ENCODE data around the gene TET3.
A peak's percentile ranks its signal among the peaks of the same experiment; 100 is the strongest.

The TET3 gene

GRCh38 chr2:74004212-74005182, 19.8 kb downstream of the TET3 start:
- no peak overlapping the region for H3K4me3 ChIP-seq (ENCODE audit: low read depth, low read length)
- TF ChIP-seq, protein P1, sequence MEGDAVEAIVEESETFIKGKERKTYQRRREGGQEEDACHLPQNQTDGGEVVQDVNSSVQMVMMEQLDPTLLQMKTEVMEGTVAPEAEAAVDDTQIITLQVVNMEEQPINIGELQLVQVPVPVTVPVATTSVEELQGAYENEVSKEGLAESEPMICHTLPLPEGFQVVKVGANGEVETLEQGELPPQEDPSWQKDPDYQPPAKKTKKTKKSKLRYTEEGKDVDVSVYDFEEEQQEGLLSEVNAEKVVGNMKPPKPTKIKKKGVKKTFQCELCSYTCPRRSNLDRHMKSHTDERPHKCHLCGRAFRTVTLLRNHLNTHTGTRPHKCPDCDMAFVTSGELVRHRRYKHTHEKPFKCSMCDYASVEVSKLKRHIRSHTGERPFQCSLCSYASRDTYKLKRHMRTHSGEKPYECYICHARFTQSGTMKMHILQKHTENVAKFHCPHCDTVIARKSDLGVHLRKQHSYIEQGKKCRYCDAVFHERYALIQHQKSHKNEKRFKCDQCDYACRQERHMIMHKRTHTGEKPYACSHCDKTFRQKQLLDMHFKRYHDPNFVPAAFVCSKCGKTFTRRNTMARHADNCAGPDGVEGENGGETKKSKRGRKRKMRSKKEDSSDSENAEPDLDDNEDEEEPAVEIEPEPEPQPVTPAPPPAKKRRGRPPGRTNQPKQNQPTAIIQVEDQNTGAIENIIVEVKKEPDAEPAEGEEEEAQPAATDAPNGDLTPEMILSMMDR (conservative IDR thresholded peaks at IDR 0.05; ENCODE audit: low read depth, low read length): no peak
- DNase-seq (ENCODE audit: low read depth): no peak

GRCh38 chr2:74005786-74006185, 21.1 kb downstream of the TET3 start:
- no peak for DNase-seq (ENCODE audit: low read depth)
- TF ChIP-seq, protein P1 (conservative IDR thresholded peaks at IDR 0.05; ENCODE audit: low read depth, low read length): no peak
- H3K4me3 ChIP-seq (ENCODE audit: low read depth, low read length): no peak overlapping the region

DNA sequence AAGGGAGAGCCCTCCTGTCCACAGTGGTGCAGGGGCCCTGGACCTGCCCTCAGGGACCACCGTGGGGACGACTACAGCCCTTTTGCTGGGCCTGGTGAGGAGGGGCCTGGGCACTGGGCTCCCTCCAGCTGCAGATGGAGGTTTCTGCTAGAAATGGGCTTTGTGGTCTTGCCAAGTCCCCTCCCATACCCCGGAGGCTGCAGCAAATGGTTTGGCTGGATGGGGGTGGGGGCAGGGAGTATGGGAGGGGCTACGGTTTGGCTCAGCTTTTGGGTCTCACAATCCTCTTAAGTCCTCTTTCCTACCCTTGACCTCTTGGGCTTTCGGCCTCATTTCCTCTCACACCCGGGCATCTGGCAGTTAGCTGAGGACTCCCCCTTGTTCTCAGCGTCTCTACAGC, 21.7 kb downstream of the TET3 start:
- TF ChIP-seq, protein P1 (conservative IDR thresholded peaks at IDR 0.05; ENCODE audit: low read depth, low read length): no peak
- DNase-seq (ENCODE audit: low read depth): no peak
- H3K4me3 ChIP-seq (ENCODE audit: low read depth, low read length): no peak overlapping the region

DNA sequence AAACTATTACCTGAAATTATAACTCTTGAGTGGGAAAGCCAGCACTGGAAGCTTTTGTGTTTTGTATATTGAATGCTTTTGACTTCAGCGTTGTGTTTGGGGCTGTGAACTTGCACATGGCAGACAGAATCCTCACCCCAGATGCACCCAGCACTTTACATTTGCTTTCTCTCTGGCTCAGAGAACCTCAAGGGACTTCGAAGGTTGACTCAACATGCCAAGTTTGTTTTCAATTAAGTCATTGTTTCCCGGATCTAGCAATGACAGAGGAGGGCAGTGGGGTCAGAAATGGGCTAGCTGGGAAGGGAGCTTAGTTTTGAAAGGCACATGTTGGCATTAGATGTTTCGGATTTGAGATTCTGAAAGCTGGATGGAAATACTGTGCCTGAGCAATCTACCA, 22.4 kb downstream of the TET3 start:
- TF ChIP-seq, protein P1 (conservative IDR thresholded peaks at IDR 0.05; ENCODE audit: low read depth, low read length): no peak
- no peak overlapping the region for H3K4me3 ChIP-seq (ENCODE audit: low read depth, low read length)
- peak; percentile 41 for DNase-seq (ENCODE audit: low read depth)

GRCh38 chr2:74007711-74008110, 23.0 kb downstream of the TET3 start:
- DNase-seq (ENCODE audit: low read depth): no peak
- TF ChIP-seq, protein P1 (conservative IDR thresholded peaks at IDR 0.05; ENCODE audit: low read depth, low read length): no peak

DNA sequence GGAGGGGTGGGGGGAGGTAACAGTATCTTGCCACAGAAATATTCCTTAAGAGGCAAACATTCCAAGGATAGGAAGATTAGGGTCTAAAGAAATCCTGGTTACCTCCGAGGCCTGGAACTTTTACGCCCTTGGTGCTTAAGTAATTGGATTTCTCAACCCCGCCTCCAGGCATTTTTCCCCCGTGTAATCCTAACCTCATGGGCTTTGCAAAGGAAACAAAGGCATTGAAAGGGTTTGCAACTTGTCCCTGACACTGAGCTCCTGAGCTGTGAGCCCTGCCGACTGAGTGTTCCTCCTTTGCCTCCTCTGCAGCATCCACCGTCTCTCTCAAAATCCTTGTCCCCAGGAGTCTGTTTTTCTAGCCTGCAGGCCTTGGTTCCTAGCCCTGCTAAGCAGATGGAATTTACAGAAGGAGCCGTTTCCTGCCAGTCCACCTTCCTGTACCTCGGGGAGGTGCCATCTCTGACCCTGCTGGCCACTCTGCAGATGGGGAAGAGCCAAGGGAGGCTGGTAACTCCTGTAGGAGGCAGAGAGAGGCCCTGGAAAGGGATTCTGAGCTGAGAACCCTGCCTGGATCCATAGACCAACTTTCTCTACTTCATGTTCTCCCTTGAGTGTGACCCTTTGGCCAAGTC, 24.2 kb downstream of the TET3 start:
- no peak for DNase-seq (ENCODE audit: low read depth)
- TF ChIP-seq, protein P1 (conservative IDR thresholded peaks at IDR 0.05; ENCODE audit: low read depth, low read length): no peak
- H3K4me3 ChIP-seq (ENCODE audit: low read depth, low read length): no peak overlapping the region

More at GRCh38 chr2:74007711-74008110, 23.0 kb downstream of the TET3 start:
- H3K4me3 ChIP-seq (ENCODE audit: low read depth, low read length): no peak overlapping the region
